CD4-positive, alpha-beta T cell treated with Interleukin-6 at 100 ng/mL for 8 hours (primary cell): ENCODE measurements around the gene NXPH4.
A peak's percentile ranks its signal among the peaks of the same experiment; 100 is the strongest.

Source experiments
- DNase-seq: peaks from one replicate; pipeline ENCODE4 v3.0.0-alpha.2; 2020; ENCODE audit warnings: mixed read lengths, low spot score

Gene NXPH4

DNA sequence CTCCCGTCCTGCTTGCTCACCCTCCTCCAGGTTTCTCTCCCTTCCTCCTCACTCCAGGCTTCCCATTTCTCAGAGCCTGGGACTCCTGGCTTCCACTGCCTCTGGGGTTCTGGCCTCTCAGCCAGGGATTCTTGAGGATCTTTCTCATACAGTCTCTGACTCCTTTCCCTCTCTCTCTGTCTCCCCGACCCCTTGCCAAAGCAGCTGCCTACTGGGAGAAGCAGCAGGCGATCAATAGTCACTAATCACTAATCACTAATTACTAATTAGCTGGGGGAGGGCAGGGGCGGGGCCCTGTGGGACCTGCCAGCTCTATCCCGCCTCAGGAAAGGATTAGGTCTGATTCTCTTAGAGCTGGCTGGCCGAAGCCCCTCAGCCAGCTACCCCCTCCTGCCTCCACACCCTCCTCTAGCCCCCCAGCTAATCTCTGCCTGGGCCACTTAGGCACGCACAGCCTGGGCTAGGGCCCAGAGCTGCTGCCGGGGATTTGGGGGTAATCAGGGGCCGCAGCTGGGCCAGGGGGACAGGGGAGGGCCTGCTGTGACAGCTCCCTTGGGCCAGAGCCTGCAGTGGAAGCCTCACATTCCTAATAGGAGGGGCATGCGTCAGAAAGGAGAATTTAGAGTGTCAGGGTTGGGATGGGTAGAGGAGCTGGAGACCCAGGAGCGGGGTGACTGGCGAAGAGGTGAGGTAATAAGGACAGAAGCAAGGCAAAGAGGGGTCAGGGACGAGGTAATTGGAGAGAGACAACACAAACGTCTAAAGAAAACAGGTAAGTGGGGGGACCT is 2.8 kb downstream of the NXPH4 start:
- DNase-seq, result no peak

DNA sequence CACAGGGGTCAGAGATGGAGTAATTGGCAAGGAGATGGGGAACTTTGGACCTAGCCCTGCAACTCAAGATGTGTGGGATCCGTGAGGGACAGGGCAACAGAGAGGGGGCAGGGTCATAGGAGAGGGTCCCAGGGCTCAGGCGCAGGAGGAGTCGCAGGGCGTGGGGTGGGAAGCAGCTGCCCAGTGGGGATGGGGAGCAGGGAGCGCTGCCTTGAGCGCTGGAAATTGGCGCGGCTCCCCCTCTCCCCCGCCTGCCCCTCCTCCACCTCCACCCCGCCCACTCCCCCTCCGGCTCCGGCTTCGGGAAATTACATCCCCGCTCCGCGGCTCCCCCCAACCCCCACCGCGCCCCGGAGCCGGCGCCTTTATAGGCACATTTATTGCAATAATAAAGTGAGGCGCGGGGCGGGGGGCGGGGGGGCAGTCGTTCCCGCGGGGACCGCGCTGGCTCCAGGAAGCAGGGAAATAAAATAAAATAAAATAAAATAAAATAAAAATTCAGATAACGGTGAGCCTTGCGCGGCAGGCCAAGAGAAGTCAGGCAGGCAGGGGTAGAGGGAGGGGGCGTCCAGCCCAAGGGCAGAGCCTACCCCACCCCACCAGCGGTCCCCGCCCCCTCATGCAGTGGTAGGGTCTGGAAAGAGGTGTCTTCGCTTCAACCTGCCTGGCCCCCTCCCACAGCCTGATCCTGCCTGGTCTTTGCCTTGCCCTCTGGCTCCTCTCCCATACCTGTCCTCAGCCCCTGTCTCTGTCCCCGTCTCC is 3.6 kb downstream of the NXPH4 start:
- no peak for DNase-seq

- no peak for DNase-seq
These were observed 4.2 kb downstream of the NXPH4 start for GRCh38 chr12:57220770-57221168.

DNA sequence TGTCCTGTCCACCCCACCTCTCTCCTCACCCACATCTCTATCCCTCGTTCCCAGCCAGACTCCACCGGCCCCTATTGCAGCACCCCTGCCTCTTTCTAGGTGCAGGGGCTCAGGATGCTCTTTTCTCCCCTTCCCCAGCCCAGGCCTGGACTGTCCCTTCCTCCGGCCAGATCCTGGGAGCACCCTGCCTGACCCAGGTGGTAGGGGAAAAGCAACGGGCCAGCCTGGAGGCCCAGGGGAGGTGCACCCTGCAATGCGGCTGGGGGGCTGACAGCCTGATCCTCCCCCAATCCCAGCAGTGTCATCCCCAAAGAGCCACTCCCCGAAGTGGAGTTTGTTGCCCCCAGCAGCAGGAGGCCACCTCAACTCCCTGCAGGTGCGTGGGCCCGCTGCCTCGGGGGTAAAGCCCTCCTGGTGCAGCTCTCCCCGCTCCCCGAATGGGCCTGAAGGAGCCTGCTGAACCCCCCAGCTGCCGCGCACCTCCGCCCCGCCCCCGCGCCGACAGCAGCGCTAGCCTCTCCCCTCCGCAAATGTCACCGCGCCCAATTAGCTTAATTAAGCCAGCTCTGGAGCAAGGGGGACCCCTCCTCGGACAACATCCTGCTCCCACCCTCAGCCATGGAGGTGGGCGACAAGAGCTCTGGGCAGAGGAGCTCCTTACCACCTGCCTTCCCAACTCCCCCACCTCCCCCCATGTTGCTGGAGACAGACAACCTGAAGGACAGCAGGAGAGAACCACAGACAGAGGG is 4.7 kb downstream of the NXPH4 start:
- no peak for DNase-seq

DNA sequence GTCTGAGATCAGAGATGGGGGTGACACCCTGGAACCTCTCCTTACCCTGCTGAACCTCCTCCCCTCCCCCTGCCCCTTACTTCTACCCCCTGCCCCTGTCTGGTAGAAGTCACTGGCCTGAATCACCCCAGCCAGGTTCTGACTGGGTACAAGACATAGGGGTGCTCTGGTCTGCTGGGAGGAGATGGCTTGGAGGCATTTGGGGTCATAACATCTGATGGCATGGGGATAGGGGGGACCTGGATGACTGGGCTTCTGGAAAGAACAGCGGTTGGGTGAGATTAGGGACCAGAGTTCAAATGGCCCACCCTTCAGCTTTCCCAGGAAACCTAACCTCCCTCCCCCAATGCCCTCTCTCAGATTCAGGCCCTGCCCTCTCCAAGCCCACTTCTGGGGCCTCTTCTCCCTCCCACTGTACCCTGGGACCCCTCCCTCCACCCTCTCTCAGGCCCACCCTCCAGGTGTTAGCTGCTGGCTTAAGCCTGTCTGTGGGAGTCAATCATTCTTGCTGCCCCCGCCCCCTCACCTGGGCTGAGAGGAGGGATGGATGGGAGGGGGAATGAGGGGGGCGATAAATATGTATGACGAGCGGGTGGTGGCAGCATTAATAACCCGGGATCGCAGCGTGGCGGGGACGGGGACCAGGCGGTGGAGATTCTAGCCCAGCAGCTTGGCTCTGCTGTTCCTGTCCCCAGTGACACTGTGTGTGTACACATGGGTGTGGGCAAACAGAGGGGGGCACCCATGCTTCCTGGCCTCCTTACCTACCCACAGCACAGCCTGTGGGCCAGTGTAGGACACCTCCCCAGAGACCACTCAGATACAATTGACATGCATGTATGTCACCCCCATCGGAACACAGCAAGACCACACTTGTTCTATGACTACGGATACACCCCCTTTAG is 5.9 kb downstream of the NXPH4 start:
- no peak for DNase-seq

GRCh38 chr12:57223191-57224165 is 6.9 kb downstream of the NXPH4 start:
- DNase-seq, result no peak

GRCh38 chr12:57224278-57224972 is 7.8 kb downstream of the NXPH4 start:
- no peak for DNase-seq

DNA sequence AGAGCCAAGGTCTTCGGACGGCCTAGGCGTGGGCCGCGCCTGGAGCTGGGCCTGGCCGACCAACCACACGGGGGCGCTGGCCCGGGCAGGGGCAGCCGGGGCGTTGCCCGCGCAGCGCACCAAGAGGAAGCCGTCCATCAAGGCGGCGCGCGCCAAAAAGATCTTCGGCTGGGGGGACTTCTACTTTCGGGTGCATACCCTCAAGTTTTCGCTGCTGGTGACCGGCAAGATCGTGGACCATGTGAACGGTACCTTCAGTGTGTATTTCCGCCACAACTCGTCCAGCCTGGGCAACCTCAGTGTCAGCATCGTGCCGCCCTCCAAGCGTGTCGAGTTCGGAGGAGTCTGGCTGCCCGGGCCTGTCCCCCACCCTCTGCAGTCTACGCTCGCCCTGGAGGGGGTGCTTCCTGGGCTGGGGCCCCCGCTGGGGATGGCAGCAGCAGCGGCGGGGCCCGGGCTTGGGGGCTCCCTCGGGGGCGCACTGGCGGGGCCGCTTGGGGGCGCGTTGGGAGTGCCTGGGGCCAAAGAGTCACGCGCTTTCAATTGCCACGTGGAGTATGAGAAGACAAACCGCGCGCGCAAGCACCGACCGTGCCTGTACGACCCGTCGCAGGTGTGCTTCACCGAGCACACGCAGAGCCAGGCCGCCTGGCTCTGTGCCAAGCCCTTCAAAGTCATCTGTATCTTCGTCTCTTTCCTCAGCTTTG is 8.5 kb downstream of the NXPH4 start:
- DNase-seq, result peak; percentile 58

GRCh38 chr12:57225680-57226210 is 9.2 kb downstream of the NXPH4 start:
- DNase-seq, result no peak

DNA sequence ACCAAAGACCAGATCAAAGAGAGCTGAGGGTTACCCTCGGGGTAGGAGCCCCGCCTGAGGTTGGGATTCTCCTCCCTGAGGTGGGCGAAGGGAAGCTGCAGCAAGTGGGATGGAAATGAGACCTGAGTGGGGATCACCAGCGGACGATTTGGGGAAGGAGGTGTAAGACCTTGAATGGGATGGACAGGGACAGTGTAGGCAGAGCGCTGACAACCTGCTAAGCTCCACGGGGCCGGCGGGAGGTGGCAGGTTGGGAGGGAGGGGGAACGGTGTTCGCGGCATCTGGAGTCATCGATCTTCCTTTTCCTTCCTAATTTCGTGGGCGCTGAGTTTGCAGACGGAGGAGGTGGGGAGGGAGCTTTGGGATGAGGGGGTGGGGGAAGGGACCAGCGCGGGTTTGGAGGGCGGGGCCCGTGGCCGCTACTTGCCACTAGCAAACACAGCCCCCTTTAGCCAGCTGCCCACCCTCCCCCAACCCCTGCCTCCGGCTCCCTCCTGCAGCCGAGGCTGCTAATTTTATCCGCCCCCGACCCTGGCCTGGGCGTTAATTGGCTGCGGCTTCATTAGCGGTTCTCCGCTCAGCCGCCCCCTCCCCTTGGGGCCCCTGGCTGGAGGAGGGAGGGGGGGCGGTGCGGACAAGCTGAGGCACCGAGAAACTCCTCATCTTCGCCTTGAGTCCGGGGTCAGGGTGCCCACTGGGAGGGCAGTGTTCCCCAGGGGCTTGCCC is 10.2 kb downstream of the NXPH4 start:
- no peak for DNase-seq

DNA sequence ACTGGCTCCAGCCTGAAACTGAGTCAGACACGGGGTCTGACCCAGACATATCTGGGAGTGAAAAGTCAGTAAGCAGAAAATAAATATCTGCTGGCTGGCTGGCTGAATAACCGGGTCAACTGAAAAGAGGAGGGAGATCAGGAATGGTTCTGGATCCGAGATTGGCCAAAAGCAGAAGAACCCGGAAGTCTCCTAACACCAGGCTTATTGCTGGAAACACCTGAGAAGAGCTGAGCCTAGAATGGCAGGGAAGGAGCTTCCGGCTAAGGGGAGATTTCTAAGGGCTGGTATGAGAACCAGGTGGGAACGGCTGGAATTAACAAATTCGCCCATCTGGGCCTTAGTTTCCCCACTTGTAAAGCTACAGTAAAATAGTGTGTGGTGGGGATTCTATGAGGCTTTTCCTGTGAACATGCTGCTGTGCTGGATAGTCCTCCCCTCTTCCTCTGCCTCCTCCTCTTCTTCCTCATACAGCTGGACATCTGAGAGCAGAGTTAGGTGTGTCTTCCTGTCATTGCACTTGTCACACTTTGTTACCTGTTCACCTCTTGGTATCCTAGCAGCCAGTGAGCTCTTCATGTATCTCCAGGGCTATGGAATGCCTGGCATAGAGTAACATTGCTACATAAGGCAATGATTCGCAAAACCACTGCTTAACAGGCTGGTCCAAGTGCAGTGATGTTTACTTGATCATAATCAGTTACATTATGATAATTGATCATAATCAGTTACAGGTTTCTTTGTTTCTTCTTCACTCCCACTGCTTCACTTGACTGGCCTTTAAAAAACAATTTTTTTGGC is 10.9 kb downstream of the NXPH4 start:
- no peak for DNase-seq

DNA sequence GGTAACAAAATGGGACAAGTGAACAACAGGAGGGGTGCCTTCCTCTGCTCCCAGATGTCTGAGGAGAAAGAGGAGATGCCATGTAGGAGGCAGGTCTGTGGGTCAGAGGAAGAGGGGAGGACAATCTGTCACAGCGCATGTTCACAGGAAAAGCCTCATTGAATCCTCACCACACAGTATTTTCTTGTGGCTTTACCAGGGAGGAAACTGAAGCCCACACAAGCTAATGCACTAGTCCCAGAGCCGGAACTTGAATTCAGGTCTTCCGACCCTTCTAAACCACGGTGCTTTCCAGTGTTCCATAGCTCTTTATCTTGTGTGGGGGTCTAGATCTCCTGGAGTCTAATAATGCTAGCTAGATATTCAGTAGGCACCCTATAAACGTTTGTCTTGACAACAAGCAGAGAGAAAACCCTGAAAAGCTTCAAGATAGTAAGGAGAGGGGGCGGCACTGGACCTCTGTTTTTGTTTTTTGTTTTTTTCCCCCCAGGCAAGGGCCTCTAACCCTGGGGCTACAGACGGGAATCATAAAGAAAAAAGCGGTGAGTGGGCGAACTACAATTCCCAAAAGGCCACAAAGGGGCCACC is 12.5 kb downstream of the NXPH4 start:
- DNase-seq, result no peak

DNA sequence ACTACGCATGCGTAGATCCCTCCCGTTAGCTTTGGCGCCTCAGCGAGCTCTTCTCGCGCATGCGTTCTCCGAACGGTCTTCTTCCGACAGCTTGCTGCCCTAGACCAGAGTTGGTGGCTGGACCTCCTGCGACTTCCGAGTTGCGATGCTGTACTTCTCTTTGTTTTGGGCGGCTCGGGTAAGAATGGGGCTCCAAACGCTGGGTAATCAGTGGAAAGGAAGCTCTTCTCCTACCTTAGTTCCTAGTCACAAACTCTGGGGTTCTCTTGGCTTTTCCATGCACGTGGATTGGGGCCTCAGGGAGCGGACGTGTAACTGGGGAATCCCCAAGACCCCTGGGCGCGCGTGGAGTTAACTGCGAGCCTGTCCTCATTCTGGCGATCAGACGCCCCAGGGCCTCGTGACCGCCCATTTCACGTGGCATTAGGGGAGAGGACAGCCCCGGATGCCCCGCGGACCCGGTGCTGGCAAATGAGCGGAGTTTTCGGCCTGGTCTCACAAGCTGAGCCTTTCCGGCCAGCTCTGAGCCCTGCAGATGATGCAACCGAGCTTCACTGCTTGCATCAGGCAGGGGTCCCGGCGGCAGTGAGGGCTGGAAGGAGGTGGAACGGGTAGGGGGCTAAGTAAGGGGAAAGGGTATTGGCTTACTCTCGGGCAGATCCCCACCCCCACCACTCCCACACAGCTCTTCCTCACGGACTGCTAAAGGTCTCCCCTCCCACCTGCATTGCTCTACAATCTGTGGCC is 13.2 kb downstream of the NXPH4 start, which contains the start of gene SHMT2:
Gene SHMT2 (plus strand): TSS at position 78 of the 747 bp plus-strand sequence. CDS start 68 bp downstream, at position 146.
- peak; percentile 95 for DNase-seq

DNA sequence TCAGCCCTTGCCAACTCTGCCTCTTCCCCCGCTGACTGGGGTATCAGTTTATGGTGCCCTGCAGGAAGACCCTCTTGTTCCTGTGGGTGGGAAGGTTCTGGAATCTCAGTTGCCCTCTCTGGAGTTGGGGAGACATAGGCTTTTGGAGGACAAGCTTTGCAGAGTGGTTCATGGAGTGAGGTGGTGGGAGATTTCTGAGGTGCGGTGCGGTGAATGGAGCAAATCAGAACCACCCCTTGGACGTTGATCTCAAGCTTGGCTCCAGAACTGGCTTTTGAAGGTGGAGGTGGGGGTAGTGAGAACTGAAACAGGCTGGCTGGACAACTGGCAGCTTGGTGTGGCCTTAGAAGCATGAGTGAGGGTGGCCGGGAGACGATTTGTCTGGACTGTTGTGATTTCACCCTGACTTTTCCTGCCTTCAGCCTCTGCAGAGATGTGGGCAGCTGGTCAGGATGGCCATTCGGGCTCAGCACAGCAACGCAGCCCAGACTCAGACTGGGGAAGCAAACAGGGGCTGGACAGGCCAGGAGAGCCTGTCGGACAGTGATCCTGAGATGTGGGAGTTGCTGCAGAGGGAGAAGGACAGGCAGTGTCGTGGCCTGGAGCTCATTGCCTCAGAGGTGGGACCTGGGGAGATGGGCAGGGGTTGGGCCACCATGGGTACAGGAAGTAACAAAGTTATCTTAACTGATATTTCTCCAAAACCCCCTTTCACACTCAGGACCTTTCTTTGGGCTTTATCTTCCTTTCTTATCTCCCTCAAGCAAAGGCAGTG is 14.0 kb downstream of the NXPH4 start:
- no peak for DNase-seq

DNA sequence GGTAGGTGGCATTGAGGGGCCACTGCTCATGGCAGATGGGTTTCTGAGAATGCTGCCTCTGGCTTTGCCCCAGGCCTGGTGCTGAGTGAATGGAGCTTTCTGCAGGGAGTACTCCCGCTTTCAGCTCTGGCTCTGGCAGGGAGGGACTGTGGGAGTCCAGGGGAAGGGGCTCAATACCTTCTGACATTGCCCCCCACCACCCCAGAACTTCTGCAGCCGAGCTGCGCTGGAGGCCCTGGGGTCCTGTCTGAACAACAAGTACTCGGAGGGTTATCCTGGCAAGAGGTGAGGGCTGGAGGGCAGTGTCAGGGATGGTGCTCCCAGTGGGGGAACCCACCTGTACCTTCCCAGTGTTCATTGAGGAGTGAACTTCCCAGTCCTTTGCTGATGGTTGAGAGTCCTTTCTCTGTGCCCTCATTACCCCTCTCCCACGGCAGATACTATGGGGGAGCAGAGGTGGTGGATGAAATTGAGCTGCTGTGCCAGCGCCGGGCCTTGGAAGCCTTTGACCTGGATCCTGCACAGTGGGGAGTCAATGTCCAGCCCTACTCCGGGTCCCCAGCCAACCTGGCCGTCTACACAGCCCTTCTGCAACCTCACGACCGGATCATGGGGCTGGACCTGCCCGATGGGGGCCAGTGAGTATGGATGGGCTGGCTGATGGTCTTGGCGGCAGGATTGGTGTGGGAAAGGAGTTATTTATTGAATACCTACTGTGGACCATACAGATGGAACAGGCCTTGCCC is 14.9 kb downstream of the NXPH4 start:
- no peak for DNase-seq
